Vagina (tissue), 2 donors: ENCODE measurements around the gene KLF3.

Experiments used
- POLR2A ChIP-seq, 2 donors: fragments of 450-650 bp; IDR thresholded peaks; one replicate each; pipeline ENCODE4 v1.6.1; 2017; ENCODE audit warnings: antibody characterized with exemption in 2 of 2, mild to moderate bottlenecking in 2 of 2, moderate library complexity in 2 of 2
- TF ChIP-seq, protein P1 (sequence below), 3 experiments: fragments of 450-650 bp in 2 of 3; fragments of 200-600 bp in 1 of 3; sonication (generic) in 1 of 3; IDR thresholded peaks; one replicate each; pipeline ENCODE4 v1.5.1; 2017 to 2019; ENCODE audit warnings: antibody characterized with exemption in 3 of 3, mild to moderate bottlenecking in 2 of 3, moderate library complexity in 2 of 3

DNA sequence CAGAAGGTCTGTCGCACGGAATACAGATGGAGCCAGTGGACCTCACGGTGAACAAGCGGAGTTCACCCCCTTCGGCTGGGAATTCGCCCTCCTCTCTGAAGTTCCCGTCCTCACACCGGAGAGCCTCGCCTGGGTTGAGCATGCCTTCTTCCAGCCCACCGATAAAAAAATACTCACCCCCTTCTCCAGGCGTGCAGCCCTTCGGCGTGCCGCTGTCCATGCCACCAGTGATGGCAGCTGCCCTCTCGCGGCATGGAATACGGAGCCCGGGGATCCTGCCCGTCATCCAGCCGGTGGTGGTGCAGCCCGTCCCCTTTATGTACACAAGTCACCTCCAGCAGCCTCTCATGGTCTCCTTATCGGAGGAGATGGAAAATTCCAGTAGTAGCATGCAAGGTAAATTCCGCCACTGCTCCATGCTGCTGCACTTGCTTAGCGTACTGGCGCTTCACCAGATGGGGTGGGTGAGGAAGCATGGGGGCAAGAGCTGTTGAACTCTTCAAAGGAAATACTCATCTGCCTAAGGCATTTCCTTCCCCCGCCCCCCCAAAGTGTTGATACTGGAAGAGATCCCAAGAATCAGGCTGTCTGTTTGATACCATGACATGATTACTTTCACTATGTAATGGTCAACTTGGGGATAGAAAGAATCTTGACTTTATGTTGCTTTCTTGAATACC, 24.8 kb downstream of the KLF3 start:
- TF ChIP-seq, protein P1, sequence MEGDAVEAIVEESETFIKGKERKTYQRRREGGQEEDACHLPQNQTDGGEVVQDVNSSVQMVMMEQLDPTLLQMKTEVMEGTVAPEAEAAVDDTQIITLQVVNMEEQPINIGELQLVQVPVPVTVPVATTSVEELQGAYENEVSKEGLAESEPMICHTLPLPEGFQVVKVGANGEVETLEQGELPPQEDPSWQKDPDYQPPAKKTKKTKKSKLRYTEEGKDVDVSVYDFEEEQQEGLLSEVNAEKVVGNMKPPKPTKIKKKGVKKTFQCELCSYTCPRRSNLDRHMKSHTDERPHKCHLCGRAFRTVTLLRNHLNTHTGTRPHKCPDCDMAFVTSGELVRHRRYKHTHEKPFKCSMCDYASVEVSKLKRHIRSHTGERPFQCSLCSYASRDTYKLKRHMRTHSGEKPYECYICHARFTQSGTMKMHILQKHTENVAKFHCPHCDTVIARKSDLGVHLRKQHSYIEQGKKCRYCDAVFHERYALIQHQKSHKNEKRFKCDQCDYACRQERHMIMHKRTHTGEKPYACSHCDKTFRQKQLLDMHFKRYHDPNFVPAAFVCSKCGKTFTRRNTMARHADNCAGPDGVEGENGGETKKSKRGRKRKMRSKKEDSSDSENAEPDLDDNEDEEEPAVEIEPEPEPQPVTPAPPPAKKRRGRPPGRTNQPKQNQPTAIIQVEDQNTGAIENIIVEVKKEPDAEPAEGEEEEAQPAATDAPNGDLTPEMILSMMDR (IDR thresholded peaks at IDR 0.05), result no peak
- TF ChIP-seq POLR2A (IDR thresholded peaks at IDR 0.05), result no peak
